Stimulated activated CD4-positive, alpha-beta T cell treated with anti-CD3 and anti-CD28 coated beads, Interleukin-4, amount 100 ng/mL, for 48 hours (primary cell): ENCODE results near the gene PPDPF.

ENCODE experiments used
- DNase-seq, 2 donors: peaks; one replicate each; pipeline ENCODE4 v3.0.0-alpha.2; 2020; ENCODE audit warnings: low read depth in 2 of 2

PPDPF gene

GRCh38 chr20:63538204-63539091 is 17.9 kb downstream of the PPDPF start:
- DNase-seq = no peak

GRCh38 chr20:63539092-63539430 is 18.5 kb downstream of the PPDPF start:
- DNase-seq = no peak

GRCh38 chr20:63539441-63540370 is 19.1 kb downstream of the PPDPF start:
- DNase-seq = no peak

- DNase-seq = no peak
Measured at GRCh38 chr20:63540417-63541186, 20.0 kb downstream of the PPDPF start.

- DNase-seq = no peak
Measured at GRCh38 chr20:63541371-63541770, 20.8 kb downstream of the PPDPF start.

- DNase-seq = no peak
Measured at GRCh38 chr20:63542031-63542559, 21.5 kb downstream of the PPDPF start.

GRCh38 chr20:63542696-63543095 is 22.1 kb downstream of the PPDPF start:
- no peak for DNase-seq

- no peak for DNase-seq
Measured at GRCh38 chr20:63543131-63543530, 22.6 kb downstream of the PPDPF start.

GRCh38 chr20:63543733-63544132 is 23.2 kb downstream of the PPDPF start:
- no peak for DNase-seq

GRCh38 chr20:63544241-63544957 is 23.8 kb downstream of the PPDPF start:
- no peak for DNase-seq

- DNase-seq = no peak
Measured at GRCh38 chr20:63544958-63545516, 24.5 kb downstream of the PPDPF start.

GRCh38 chr20:63545814-63546213 is 25.2 kb downstream of the PPDPF start:
- no peak for DNase-seq

GRCh38 chr20:63546256-63546955 is 25.8 kb downstream of the PPDPF start:
- no peak for DNase-seq

- no peak for DNase-seq
Measured at GRCh38 chr20:63546956-63547724, 26.6 kb downstream of the PPDPF start.

GRCh38 chr20:63547725-63548480 is 27.3 kb downstream of the PPDPF start, which contains the start of gene SRMS:
TSS of gene SRMS (minus strand) at chr20:63547749. CDS start at chr20:63547463, 286 bp downstream.
- DNase-seq = no peak

- DNase-seq = no peak
Measured at GRCh38 chr20:63548542-63548941, 28.0 kb downstream of the PPDPF start.

GRCh38 chr20:63549019-63549418 is 28.5 kb downstream of the PPDPF start:
- no peak for DNase-seq

GRCh38 chr20:63549679-63550282 is 29.2 kb downstream of the PPDPF start:
- DNase-seq = no peak
